GM19467 (cell line): ENCODE results near the gene MRAP2.
"Not testable (repeated sequence)": the region's sequence is repeated elsewhere in the genome, so short reads cannot be mapped to it uniquely, and the experiment has no call there.

ENCODE experiments used
- ATAC-seq: cut with Tn5 transposase; IDR thresholded peaks from one replicate; pipeline ENCODE4 v1.9.1; 2021; ENCODE audit warnings: mild to moderate bottlenecking, moderate library complexity; ENCODE audit not compliant: unreplicated experiment

Gene MRAP2

DNA sequence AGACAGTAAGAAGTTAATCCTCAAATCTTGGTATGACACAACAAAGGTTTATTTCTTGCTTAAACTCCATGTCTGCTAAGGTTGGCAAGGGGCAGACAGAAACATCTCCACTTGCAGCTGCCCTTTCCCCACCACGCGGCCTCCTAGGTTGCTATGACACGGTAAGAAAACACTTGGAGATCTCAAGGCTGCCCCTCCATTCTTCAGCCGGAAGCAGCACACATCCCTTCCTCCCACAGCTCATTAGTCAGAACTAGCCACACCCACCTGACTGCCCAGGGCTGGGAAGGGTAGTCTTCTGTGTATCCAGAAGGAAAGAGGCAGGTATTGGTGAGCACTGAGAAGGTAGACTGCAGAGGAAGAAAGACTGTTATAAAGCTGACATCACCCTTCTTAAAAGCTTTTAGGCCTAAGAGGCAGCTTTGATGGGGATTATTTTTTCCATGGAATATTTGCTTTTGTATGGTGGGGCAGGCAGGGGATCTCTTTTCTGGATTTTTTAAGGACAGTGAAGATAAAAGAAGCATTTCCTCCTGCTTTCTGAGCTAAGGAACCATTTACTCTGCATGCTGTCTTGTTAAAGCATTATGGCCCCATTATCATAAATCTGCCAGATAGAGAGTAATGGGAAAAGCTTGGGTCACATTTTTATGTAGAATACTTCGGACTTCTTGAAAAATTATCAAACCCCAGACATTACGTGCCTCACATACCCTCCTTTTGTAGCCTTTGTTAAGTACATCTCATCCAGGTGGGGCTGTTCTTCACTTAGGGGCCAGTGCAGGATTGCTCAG, 41.6 kb downstream of the MRAP2 start:
- ATAC-seq, result no peak

DNA sequence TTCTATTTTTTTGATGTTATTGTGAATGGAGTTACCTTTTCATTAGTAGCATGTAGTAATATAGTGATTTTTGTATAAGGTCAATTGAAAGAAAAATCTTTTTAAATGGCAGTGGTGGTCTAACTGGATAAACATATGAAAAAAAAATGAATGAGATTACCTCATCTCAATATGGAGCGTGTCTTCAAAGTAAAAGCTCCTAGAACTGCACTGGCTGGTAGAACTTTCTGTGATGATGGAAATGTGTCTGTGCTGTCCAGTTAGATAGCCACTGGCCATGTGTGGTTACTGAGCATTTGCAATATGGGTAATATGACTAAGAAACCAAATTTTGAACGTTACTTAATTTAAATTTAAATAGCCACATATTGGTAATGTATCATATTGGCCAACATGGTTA, 44.1 kb downstream of the MRAP2 start:
- no peak for ATAC-seq

DNA sequence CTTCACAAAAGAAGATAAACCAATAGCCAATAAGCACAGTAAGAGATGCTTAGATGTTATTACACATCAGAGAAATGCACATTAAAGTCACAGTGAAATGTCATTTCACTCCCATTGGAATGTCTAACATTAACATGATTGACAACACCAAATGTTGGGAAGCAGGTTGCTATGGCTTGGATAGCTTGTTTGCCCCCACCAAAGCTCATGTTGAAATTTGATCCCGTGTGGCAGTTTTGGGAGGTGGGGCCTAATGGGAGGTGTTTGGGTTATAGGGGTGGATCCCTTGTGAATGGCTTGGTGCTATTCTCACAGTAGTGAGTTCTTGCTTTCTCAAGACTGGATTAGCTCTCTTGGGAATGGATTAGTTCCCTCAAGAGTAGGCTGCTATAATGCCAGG, 44.8 kb downstream of the MRAP2 start:
- ATAC-seq, result no peak

DNA sequence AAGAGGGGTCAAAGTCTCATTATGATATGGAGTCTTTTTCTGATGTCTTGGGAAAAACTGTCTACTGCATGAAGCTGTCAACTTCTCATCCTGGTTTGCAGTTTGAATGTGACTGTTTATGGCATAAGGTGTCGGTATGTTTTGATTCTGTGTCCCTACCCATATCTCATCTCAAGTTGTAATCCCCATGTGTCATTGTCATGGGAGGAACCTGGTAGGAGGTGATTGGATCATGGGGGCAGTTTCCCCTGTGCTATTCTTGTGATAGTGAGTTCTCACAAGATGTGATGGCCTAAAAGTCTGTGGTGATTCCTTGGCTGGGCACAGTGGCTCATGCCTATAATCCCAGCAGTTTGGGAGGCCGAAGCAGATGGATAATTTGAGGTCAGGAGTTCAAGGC, 47.6 kb downstream of the MRAP2 start:
- ATAC-seq, result no peak

DNA sequence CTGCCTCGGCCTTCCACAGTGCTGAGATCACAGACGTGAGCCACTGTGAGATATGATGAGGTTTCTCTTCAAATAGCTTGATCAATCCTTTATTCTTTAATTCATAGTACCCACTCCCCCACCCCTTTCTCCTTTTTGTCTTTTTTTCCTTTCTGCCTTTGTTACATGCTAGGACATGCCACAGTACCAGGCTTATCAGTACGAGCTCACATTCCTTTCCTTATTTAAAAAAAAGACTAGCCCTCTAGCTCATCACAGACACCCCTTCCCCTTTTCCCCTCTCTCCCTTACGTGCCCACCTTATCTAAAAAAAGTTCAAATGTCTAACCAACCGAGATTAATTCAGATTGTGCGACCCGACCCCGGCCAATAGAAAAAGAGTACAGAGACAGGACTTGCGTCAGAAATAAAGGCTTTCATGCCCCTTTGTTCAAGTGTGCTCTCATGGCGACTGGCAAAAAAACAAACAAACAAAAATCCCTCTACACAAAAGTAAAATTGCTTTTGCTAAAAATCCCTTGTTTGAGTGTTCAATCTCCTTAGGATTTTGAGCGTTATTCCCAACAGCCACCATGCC, 49.2 kb downstream of the MRAP2 start:
- ATAC-seq, result no peak

DNA sequence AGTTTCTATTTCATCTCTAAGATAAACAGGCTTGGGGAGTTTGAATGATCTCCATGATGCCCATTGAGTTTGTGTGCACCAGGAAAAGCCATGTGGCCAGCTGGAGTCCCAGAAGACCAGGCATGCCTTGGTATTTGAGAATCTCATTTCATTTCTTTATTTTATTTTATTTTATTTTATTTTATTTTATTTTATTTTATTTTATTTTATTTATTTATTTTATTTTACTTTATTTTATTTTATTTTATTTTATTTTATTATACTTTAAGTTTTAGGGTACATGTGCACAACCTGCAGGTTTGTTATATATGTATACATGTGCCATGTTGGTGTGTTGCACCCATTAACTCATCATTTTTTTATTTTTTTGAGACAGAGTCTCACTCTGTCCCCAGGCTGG, 51.1 kb downstream of the MRAP2 start:
- ATAC-seq, result not testable (repeated sequence)

DNA sequence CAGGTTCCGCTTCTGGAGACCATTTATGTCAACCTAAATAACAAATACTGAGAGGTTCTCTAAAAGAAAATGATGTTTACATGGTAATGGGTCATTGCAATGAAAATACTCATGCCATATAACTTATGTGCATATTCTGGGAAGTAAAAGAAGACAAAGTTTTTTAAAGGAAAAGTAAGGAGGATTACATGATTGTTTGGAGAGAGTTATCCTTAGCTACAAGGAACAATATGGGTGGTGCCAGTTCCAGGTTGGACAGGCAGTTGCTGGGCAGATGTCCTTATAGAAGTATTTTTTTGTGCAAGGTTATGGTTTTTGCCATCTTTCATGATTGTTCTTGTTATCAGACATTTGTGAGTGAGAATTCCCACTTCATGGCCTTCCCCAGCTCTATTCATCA, 52.5 kb downstream of the MRAP2 start:
- no peak for ATAC-seq

DNA sequence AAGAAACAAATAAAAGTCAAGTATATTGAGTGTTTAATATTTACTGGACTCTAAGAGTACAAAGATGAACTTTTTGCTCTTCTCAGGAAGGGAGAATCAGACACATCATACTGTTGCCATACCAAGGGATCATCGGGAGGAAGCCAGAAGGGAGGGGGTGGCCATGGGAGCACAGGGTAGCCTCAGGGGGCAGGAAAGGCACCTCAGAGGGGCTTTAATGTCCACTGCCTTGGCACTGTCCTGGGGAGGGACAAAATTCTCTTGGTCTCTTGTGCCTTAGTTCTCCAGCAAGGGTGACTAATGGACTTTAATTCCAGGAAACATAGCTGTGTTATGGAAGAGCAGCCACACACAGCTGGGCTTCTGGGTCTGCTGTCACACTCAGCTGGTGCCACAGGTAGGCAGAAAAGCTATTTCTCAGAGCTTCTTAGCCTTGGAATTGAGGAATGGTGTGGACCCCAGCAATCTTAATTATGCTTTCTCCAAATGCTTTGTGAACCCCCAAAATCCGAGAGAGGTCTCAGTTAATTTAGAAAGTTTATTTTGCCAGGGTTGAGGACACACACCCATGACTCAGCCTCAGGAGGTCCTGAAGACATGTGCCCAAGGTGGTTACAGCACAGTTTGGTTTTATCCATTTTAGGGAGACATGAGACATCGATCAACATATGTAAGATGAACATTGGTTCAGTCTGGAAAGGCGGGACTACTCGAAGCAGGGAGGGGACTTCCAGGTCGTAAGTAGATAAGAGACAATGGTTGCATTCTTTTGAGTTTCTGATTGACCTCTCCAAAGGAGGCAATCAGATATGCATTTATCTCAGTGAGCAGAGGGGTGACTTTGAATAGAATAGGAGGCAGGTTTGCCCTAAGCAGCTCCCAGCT, 53.2 kb downstream of the MRAP2 start:
- ATAC-seq, result no peak

DNA sequence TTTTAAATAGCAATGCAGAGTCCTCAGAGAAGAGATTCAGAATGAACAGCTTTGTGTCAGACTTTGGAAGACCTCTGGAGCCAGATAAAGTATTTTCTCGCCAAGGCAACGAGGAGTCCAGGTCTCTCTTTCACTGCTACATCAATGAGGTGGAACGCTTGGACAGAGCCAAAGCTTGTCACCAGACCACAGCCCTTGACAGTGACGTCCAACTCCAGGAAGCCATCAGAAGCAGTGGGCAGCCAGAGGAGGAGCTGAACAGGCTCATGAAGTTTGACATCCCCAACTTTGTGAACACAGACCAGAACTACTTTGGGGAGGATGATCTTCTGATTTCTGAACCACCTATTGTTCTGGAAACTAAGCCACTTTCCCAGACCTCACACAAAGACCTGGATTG, 55.5 kb downstream of the MRAP2 start:
- ATAC-seq, result no peak

DNA sequence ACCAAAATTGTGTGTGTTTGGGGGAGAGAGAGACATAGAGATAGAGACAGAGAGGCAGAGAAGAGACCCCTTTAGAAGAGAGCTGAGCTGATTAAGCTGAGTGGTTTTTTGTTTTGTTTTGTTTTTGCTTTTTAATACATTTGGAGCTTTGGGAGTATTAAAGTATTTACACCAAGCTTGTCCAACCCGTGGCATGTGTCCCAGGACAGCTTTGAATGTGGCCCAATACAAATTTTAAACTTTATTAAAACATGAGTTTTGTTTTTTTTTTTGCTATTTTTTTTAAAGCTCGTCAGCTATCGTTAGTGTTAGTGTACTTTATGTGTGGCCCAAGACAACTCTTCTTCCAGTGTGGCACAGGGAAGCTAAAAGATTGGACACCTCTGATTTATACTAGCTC, 56.0 kb downstream of the MRAP2 start:
- no peak for ATAC-seq

DNA sequence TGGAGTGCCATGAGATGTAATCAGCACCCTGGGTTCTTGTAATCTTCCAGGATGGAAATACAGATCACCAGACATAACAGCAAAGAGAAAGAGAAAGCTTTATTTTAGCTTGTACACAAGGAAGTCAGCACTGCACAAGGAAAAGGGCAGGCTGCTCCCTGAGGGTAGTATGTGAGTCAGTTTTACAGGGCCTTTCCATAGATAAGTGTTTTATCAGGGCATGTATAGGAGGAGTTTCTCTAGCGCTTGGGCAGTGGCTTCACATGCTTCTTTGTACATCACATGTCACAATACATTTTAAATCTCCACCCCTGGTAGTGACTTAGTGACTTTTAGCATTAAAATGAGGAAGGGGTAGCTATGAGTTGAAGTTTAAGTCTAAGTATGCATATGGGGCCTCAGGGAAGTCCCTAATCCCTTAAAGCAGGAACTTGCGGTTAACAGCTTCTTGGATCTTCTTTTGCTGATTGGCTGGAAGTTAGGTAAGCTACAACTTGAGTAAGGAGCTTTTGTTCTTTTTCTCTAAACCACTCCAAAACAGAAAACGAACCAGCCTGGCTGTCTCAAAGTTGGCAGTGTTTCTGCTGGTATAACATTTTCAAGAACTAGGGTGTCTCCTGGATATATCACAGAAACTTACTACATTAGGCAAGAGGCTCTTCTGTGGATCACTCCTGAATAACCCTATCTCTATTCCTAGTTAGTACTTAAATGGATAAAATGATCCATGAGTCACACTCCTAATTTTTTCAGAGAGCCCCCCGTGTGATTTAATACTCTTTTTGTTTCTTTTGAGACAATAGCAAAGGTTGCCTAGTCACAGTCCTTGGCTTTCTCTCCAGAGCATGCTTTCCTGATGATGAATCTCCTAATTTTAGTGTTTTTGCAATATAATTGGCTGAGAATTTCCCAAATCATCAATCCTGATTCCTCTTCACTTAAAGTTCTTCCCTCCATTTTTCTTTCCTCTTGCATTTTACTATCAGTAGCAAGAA, 60.2 kb downstream of the MRAP2 start:
- no peak for ATAC-seq

DNA sequence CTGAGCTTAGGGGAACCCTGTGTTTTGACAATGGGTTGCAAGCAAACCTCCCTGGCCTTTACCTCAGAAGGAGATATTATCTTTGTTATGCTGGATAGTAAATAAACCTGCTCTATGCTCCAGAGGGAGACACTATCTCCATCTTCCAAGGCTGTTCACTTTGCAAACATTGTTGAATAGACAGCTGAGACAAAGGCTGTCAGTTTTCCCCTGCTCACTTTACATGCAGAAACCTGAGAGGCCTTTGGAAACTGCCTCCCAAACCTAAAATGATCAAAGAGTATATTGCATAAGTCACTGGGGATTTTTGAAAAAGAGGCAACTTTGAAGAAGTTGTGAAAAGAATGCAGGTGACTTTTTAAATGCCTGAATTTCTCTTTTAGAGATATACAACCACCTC, 61.6 kb downstream of the MRAP2 start:
- no peak for ATAC-seq

DNA sequence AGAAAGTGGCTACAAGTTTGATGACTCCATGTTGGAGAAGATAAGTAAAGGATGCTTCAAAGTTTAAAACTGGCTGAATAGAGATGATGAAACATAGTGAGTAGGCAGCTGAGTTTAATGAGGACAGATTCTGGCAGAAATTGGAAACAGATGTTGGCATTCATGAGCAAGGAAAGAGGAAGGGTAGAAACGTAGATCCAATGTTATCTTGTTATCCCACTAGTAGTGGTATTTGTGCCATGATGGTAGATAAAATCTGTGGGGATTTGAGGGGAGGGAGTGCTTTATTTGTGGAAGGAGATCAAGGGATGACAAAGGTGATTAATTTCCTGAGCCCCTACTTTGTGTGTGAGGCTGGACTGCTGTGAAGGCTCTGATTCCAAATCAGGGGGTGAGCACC, 69.5 kb downstream of the MRAP2 start:
- ATAC-seq, result no peak

DNA sequence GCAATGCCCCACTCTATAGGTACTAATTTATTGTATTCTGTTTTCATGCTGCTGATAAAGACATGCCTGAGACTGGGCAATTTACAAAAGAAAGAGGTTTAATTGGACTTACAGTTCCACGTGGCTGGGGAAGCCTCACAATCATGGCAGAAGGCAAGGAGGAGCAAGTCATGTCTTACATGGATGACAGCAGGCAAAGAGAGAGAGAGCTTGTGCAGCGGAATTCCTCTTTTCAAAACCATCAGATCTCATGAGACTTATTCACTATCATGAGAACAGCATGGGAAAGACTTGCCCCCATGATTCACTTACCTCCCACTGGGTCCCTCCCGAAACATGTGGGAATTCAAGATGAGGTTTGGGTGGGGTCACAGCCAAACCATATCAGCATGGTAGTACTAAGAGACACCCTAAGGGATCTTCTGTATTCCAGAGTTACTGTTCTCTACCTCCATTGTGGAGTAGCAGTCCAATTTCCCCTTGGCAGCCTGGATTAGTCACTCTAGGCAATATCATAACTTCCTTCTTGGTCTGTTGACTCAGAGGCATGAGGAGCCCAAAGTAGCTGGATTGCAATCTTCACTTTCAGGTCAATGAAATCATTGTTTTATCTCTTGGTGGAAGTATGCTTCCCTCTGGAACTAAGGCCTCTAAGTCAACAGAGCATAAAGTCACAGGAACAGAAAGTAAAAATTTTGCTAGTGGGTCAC, 71.8 kb downstream of the MRAP2 start:
- not testable (repeated sequence) for ATAC-seq

DNA sequence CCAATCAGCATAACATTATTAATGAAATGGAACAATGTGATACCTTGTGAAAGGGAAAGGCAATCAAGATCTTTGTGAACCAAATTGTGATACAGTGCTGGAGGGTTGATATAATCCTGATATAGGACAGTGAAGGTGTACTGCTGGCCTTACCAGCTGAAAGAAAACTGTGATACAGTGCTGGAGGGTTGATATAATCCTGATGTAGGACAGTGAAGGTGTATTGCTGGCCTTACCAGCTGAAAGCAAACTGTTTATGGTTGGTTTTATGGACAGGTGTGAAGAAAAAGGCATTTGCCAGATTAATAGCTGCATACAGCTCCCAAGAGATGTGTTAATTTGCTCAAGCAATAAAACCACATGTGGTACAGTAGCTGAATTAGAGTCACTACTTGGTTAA, 73.9 kb downstream of the MRAP2 start:
- no peak for ATAC-seq

DNA sequence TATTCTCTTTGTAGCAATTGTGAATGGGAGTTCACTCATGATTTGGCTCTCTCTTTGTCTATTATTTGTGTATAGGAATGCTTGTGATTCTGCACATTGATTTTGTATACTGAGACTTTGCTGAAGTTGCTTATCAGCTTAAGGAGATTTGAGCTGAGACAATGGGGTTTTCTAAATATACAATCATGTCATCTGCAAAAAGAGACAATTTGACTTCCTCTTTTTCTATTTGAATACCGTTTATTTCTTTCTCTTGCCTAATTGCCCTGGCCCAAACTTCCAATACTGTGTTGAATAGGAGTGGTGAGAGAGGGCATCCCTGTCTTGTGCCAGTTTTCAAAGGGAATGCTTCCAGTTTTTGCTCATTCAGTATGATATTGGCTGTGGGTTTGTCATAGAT, 77.8 kb downstream of the MRAP2 start:
- not testable (repeated sequence) for ATAC-seq

DNA sequence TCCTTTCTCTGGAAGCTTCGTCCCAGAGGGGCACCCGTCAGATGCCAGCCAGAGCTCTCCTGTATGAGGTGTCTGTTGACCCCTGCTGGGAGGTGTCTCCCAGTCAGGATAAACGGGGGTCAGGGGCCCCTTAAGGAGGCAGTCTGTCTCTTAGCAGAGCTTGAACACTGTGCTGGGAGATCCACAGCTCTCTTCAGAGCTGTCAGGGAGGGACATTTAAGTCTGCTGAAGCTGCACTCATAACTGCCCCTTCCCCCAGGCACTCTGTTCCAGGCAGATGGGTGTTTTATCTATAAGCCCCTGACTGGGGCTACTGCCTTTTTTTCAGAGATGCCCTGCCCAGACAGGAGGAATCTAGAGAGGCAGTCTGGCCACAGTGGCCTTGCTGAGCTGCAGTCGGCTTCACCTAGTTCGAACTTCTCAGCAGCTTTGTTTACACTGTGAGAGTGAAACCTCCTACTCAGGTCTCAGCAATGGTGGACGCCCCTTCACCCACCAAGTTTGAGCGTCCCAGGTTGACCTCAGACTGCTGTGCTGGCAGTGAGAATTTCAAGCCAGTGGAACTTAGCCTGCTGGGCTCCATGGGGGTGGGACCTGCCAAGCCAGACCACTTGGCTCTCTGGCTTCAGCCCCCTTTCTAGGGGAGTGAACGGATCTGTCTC, 81.5 kb downstream of the MRAP2 start:
- ATAC-seq, result not testable (repeated sequence)

DNA sequence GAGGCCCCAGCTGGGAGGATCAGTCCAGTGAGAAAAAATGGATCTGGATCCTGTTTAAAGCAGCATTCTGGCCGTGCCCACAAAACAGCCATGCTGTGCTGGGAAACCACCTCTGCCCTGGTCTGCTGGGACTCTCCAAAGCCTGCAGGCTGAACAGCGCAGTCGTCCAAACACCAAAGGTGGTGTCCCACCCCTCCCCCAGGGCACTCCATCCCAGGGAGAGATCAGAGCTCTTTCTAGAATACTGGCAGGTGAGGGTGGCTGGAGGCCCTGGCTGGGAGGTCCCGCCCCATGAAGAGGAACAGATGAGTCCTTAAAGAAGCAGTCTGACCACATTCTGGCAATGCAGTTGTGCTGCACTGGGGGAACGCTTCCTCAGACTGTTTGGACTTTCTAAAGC, 84.6 kb downstream of the MRAP2 start:
- no peak for ATAC-seq

DNA sequence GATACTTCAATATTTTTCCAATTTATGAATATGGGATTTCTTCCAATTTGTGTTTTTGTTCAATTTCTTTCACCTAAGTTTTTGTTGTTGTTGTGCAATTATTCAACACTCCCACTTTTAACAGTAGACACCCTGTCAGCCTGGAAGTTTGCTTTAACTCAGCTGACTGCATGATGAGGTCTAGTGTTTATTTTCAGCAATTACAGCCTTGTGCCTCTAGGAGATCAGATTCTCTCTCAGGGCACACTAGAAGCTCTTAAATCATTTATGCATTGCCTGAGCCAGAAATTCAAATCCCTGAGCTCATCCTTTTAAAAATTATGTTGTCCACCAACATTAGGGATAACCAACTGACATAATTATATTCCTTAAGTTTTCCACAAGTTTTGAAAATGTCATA, 85.7 kb downstream of the MRAP2 start:
- no peak for ATAC-seq
